GM18502 (cell line): Measurements from ENCODE around the gene MARCHF4.
A peak's percentile ranks its signal among the peaks of the same experiment; 100 is the strongest.

Source experiments
- ATAC-seq: cut with Tn5 transposase; IDR thresholded peaks from one replicate; pipeline ENCODE4 v1.9.1; 2021; ENCODE audit warnings: mild to moderate bottlenecking; ENCODE audit not compliant: unreplicated experiment, poor library complexity

MARCHF4 gene

DNA sequence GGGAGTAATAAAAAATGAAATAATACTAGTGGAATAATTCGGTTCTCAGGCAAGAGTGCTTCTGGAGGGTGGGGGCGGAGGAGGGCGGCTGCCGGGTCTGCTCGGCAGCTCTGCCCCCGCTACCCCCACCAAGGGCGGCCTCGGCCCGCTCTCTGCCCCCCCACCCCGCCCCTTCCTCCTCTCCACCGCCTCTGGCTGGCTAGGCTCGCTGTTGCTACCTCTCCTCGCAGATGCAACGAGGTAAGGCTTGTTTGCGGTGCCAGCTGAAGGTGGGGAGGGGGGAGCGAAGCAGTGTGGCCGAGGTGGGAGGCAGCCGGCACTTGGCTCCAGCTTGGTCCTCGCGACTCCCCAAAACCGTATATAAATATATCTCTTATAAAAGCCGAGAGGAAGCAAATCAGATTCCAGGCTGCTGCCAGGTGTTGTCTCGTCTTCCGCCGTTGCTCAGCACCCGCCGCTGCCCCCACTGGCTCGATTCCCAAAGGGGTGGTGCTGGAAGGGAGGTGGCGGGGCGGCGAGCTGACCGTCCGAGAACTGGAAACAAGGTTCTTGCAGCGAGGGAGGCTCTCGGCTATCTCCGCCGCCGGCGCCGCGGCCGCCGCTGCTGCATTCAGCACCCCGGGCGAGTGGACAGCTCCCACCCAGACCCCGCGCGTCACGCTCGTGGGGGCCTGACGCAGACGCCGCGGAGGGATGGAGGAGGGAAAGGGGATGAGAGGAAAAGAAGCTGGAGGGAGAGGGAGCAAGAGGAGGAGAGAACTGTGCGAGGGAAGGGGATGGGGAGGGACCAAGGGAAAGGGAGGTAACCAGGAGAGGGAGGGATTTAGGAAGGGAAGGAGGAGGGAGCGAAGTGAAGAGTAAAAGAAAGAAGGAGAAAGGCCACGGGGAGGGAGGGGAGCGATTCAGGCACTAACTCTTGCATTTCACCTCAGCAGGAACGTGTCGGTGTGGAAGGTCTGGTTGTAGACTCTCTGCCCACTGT, at the start of gene MARCHF4:
MARCHF4 (minus strand) TSS at position 763 of the 982 bp plus-strand sequence. CDS start 2,223 bp downstream, outside the sequence.
- ATAC-seq = no peak

- no peak for ATAC-seq
Observed at GRCh38 chr2:216420367-216421101, 48.3 kb upstream of the MARCHF4 start.

DNA sequence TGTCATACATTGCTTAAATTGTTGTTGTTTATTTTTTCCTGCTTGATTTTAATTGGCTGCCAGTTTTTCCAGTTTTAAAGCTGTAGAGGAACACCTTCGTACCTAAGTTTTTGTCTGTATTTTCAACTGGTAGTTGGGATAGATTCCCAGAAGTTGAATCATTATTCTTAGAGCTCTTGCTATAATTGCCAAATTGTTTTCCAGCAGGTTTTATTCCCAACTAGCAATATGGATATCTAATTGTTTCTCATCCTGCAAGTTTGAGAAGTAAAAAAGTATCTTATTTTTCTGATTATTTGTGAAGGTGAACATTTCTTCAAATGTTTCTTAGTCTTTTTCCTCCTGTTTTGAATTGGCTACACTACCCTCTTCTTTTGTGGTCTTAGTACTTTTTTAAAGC, 46.7 kb upstream of the MARCHF4 start:
- ATAC-seq = no peak

- no peak for ATAC-seq
Observed at GRCh38 chr2:216416571-216417307, 44.5 kb upstream of the MARCHF4 start.

- ATAC-seq = no peak
Observed at GRCh38 chr2:216415541-216415940, 43.3 kb upstream of the MARCHF4 start.

DNA sequence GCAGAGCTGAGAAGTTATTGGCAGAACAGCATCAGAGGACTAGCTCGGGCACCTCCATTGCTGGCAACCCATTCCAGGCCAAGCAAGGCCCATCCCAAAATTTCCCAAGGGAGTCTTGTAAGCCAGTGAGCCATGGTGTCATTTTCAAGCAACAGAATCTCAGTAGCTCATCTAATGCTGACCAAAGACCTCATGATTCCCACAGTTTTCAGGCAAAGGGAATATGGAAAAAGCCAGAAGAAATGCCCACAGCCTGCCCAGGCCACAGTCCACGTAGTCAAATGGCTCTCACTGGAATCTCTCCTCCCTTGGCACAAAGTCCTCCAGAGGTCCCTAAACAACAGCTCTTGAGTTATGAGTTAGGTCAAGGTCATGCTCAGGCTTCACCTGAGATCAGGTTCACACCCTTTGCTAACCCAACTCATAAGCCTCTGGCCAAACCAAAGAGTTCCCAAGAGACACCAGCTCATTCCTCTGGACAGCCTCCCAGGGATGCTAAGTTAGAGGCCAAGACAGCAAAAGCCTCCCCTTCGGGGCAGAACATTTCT, 42.6 kb upstream of the MARCHF4 start:
- ATAC-seq = no peak

- no peak for ATAC-seq
Observed at GRCh38 chr2:216413882-216414281, 41.6 kb upstream of the MARCHF4 start.

GRCh38 chr2:216412022-216412999, 40.0 kb upstream of the MARCHF4 start, which contains the start of gene SMARCAL1:
Gene SMARCAL1 (plus strand): TSS chr2:216412484. CDS start chr2:216414705, 2,221 bp downstream.
- peak; percentile 90 for ATAC-seq

GRCh38 chr2:216410550-216410949, 38.3 kb upstream of the MARCHF4 start:
- no peak for ATAC-seq

GRCh38 chr2:216408426-216409290, 36.4 kb upstream of the MARCHF4 start:
- ATAC-seq = no peak

DNA sequence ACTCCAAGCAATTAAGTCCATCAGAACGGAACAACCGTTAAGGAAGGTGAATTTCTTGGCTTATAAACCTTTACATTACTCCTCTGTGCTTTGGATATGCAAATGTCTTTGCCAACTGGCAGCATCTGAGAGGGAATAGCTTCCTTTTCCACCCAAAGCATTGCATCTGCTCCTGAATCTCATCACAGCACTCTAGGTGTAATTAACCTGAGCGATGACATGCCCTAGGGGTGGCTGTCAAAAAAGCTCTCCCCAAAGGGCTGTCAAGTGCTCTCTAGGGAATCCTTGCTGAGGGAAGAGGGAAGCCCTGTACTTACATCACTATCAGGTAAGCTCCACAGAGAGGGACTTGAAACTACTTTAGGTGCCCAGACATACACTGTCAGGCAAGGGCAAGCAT, 34.5 kb upstream of the MARCHF4 start:
- ATAC-seq = no peak

- ATAC-seq = no peak
Observed at GRCh38 chr2:216405588-216405987, 33.3 kb upstream of the MARCHF4 start.

- ATAC-seq = no peak
Observed at GRCh38 chr2:216404010-216404618, 31.8 kb upstream of the MARCHF4 start.

- no peak for ATAC-seq
Observed at GRCh38 chr2:216402751-216403150, 30.5 kb upstream of the MARCHF4 start.

- no peak for ATAC-seq
Observed at GRCh38 chr2:216399621-216400020, 27.3 kb upstream of the MARCHF4 start.

GRCh38 chr2:216394881-216395280, 22.6 kb upstream of the MARCHF4 start:
- no peak for ATAC-seq

DNA sequence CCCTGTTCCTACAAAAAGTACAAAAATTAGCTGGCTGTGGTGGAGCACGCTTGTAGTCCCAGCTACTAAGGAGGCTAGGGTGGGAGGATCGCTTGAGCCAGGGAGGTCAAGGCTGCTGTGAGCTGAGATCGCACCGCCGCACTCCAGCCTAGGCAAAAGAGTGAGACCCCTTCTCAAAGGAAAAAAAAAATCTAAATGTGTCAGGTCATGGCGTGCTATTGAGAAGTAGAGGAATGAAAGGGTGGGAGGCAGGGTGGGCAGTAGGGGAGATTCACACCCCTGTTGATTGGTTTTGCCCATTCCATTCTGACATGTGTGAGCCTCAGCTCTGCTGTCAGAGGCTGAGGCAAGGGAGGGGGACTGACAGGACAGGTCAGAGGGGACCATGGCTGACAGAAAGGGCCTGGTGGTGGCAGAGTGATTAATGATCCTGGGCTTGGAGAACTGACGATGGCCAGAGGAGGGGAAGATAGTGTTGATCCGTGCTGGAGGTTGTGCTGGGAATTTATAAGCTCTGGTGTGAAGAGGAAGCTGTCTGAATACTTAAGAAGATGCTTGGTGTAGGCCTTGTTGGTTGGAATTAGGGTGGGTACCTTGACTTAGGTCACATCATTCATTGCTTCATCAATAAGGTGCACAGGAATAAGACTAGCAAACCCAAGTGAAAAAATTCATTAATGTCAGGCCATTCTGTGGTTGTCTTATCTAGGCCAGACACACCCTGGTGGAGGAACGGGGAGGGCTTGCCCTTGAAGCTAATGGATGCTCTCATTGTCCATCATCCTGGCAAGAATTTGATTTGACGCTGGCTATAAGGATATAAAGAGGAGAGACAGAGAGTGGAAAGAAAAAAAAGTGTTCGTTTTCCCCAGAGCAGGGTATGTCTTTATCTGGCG, 20.9 kb upstream of the MARCHF4 start:
- ATAC-seq = no peak
